ENCODE results near the gene NSMF. TPM values are rescaled to one million over a fixed set of nuclear protein-coding genes. Genes with fewer than 3 reads are reported as not detected.

Gene NSMF
- total and polyA plus RNA-seq, 12 donors = 5.3 to 29.3 (median 10.9) TPM

- H3K4me1 ChIP-seq = peaks cover 19 to 50% (median 30%) of the 10 kb centered on the region in 9 donors
- H3K9me3 ChIP-seq = no peaks in the 10 kb centered on the region
- peaks cover 0 to 4% (median 0%) of the 10 kb centered on the region in 7 donors for H3K27me3 ChIP-seq
- intact Hi-C loops (cut with DNase I) = loop anchor here in 2 of 10 donors (5.0 to 10.0 kb wide), 2 partner anchors 35 to 148 kb away; partner anchors contain the start of genes ARRDC1 (in 1 of the 2), EXD3 (in 1 of the 2) and NOXA1 (in 1 of the 2)
- DNase-seq = no peak
- H3K4me3 ChIP-seq = no peak overlapping the region
- 94 to 96% methylated on average over 10 of the region's 10 CpGs for WGBS, 2 donors
- peaks cover 0 to 33% (median 0%) of the 10 kb centered on the region in 9 donors for H3K36me3 ChIP-seq
- no peak overlapping the region for H3K27ac ChIP-seq
- no peak for TF ChIP-seq CTCF (IDR thresholded peaks at IDR 0.05)
- ATAC-seq = no peak
Measured at GRCh38 chr9:137456864-137457405, 2.2 kb downstream of the NSMF start.

- intact Hi-C loops (cut with DNase I) = loop anchor here in 2 of 10 donors (5.0 to 10.0 kb wide), 2 partner anchors 34 to 149 kb away; partner anchors contain the start of genes ARRDC1 (in 1 of the 2), EXD3 (in 1 of the 2) and NOXA1 (in 1 of the 2)
- DNase-seq = no peak
- Histone ChIP-seq H3K36me3 (peaks cover 0 to 33% (median 0%) of the 10 kb centered on the region in 9 donors), H3K4me1 (peaks cover 19 to 43% (median 30%) of the 10 kb centered on the region in 9 donors), H3K27me3 (no peaks in the 10 kb centered on the region), H3K27ac (no peak overlapping the region), H3K9me3 (no peaks in the 10 kb centered on the region), H3K4me3 (no peak overlapping the region)
- TF ChIP-seq CTCF (IDR thresholded peaks at IDR 0.05) = no peak
- ATAC-seq = no peak
- WGBS, 2 donors = 87 to 95% methylated on average over 12 of the region's 12 CpGs
Measured at GRCh38 chr9:137456061-137456863, 2.9 kb downstream of the NSMF start.

DNA sequence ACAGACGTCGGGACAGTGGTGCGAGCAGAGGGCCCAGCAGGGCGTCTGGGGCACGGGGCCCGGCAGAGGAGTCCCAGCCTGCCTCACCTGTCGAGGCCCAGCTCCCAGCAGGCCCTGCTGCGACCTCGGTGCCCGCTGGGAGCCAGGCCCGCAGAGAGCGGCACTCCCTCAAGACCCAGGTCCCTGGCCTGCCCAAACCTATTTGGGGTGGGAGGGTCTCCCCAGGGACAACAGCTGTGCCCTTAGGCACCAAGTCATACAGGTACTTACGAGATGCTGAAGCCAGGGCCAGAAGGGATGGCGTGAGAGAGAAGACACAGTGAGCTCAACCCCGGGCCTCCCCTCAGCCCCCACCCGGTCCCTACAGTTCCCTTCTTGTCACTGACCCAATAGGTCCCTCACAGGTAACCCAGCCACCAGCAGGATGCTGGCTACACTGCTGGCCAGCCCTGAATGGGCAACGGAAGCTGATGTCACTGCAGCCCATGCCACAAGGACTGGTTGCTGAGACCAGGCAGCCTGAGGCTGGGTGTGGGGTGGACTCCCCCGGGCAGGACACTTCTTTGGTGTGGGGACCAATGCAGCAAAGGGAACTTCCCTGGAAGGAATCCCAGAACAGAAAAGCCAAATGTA is 3.7 kb downstream of the NSMF start:
- H3K36me3 ChIP-seq = peaks cover 0 to 33% (median 0%) of the 10 kb centered on the region in 9 donors
- peak overlapping the region in 1 of 10 donors; percentile 71 for H3K27ac ChIP-seq
- no peak for ATAC-seq
- WGBS, 2 donors = 89 to 91% methylated on average over 18 of the region's 18 CpGs
- no peaks in the 10 kb centered on the region for H3K27me3 ChIP-seq
- DNase-seq = no peak
- TF ChIP-seq CTCF (IDR thresholded peaks at IDR 0.05) = no peak
- intact Hi-C loops (cut with DNase I) = loop anchor here in 2 of 10 donors (5.0 to 10.0 kb wide), 2 partner anchors 33 to 149 kb away; partner anchors contain the start of genes ARRDC1 (in 1 of the 2), EXD3 (in 1 of the 2) and NOXA1 (in 1 of the 2)
- peaks cover 19 to 40% (median 30%) of the 10 kb centered on the region in 9 donors for H3K4me1 ChIP-seq
- H3K9me3 ChIP-seq = no peaks in the 10 kb centered on the region
- no peak overlapping the region for H3K4me3 ChIP-seq
